Activated T-cell treated with anti-CD3 and anti-CD28 coated beads for 48 hours (primary cell): Measurements from ENCODE around the gene MINDY4B.

Experiments used
- DNase-seq: peaks from one replicate; pipeline ENCODE4 v3.0.0-alpha.2; 2020; ENCODE audit warnings: low read depth

Gene MINDY4B

DNA sequence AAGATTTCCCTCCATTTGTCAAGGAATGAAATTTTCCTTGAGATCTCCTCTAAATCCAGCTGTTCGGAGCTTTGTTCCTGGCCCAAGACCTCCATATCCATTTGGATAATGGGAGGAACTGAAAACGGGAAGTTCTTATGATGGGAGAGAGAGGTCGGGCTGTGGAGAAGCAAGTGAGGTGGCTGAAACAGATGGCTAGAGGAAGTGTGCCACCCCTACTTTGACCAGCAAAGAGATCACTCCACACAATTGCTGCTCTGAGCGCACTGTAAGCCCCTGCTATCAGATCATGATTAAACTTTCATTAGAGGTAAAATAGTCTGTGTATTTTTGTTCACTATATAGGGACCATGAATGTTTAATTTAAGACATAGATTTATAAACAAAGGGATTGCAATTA, at the start of gene MINDY4B:
MINDY4B (minus strand) TSS at position 101 of the 400 bp plus-strand sequence; CDS start at position 101, 0 bp downstream.
- DNase-seq, result no peak

DNA sequence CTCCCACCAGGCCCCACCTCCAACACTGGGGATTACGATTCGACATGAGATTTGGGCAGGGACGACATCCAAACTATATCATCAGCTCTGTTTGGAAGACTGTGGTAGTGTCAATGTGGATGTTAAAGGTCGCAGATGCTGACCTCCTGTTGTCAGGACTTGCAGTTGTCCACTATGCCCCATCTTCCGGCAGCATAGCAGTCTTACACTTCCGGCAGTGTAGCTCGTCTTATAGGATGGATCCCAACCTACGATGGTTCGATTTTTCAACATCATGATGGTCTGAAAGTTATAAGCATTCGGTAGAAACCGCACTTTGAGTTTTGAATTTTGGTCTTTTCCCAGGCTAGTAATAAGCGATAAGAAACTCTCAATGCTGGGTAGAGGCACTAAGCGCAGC, 46.7 kb upstream of the MINDY4B start:
- DNase-seq, result no peak

GRCh38 chr3:150945226-150946032, 40.2 kb upstream of the MINDY4B start:
- DNase-seq, result no peak

DNA sequence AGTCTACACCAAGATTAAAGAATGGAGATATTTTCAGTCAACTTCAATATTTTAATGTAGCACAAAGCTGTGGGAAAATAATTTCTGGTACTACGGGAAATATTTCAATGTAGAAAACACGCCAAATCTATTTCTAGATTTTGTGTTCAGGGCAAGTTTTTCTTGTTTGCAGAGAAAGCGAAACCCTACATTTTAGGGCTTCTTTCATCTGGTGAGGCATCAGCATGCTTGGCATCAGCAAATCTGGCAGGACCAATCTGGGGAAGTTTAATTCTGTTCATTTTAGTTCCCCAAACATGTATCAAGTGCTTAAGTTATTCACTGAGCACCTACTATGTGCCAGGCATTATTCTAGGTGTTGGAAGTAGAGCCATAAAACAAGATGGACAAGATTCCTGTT, 37.0 kb upstream of the MINDY4B start:
- DNase-seq, result no peak

- DNase-seq, result no peak
These were observed 31.5 kb upstream of the MINDY4B start for GRCh38 chr3:150936693-150937092.

GRCh38 chr3:150933473-150933995, 28.3 kb upstream of the MINDY4B start:
- DNase-seq, result no peak

DNA sequence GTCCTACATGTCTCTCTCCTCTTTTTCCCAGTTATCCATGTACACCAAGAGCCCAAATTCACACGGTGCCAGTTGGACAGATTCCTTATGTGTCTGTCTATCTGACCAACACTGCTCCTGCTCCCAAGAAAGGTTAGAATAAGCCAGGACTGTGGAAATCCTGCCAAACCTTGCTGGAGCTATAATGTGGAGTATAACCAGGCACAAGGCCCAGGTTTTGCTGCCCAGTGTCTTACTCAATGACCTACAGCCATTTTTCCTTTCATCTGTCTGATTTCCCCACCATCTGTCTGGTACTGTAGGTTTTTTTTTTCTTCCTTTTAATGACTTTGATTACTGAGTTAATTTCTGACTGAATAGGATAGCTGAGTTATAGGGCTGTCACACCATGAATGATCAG, 26.5 kb upstream of the MINDY4B start:
- no peak for DNase-seq

- DNase-seq, result no peak
These were observed 25.6 kb upstream of the MINDY4B start for GRCh38 chr3:150930839-150931238.

- no peak for DNase-seq
These were observed 23.0 kb upstream of the MINDY4B start for GRCh38 chr3:150928234-150928633.

DNA sequence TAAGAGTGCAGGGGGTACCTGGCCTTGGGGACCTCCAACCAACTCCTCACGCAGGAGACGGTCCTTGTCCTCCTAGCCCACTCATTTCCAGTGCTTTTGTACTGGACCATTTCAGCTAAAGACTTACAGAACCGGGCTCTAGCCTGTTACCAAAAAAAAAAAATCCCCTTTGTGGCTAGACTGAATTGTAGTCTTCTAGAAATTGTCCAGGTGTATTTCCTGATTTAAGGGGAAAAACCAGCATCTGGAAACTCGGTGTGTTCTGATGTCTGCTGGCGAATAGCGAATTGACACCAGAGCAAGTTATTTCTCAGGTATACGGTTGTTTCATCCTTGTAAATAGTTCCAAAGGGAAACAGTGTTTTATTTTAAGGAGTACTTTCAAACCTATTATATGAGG, 21.1 kb upstream of the MINDY4B start:
- no peak for DNase-seq

DNA sequence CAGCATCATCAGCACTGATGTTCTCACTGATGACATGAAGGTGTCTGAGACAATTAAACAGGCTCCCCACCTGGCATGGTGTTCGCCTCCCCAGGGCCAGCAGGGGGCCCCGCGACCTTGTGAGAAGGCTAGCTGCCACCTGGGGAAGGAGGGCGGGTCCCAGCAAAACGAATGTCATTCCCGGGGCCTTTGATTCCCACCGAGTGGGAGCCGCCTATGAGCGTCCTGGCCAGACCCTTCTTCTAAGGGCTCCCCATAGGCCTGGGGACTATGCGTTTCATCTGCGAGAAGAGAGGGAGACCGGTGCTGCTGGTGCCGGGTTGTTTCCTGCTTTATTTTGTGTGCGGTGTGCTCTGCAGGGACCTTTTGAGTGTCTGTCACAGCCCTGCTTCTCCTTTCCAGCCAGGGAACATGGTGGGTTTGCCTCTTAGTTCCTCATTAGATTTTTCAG, 20.5 kb upstream of the MINDY4B start:
- peak; percentile 60 for DNase-seq

- DNase-seq, result no peak
These were observed 17.4 kb upstream of the MINDY4B start for GRCh38 chr3:150922611-150923010.

- DNase-seq, result no peak
These were observed 16.0 kb upstream of the MINDY4B start for GRCh38 chr3:150921209-150921608.

GRCh38 chr3:150920236-150920635, 15.0 kb upstream of the MINDY4B start:
- DNase-seq, result no peak

DNA sequence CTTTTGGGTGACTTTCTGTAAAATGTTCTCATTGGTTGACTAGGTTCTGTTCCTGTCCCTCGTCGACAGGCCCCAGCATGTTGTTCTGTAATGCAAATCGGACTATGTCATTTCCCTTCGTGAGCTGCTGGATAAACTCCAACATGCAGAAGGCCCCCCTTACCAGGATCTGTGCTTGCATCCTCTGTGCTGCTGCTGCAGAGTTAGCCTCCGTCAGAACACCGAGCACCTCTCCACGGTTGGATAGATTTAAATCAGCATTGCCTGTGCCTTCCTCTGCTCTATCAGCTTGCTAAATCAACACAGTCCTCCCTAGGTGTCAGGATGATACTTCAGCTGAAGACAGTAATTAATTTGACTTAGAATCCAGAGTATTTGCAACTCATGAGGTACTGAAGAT, 12.7 kb upstream of the MINDY4B start:
- DNase-seq, result no peak

DNA sequence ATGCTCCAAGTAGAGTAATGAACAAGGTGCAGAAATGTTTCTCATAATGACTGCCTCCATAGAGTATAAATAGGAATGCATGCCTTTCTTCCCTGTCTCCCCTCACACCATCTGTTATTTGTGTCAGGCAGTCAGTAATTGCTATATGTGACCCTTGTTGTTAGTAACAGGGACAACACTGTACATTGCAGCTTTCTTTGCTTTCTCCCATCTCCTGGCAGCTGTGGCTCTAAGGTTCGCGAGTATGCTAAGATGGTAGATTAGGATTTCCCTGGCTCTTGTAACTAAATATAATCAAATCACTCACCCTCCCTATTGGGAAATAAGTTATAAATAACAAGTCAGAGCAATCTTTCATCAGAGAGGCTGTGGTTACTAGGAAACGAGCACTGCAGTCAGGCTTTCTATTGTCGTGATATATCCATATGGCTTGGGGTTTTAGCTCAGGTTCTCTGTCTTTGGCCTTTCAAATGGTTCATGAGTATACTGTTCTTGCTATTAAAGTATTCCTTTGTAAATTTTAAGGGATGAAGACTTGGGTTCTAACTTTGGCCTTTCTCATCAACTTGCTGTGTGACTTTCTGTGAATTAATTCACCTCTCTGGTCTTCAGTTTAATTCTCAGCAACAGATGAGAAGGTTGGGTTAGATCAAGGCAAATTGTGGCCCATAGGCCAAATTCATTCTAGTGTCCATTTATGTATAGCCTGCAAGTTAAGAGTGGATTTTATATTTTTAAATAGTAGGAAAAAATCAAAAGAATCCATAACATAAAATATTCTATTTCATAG, 8.1 kb upstream of the MINDY4B start:
- DNase-seq, result no peak

DNA sequence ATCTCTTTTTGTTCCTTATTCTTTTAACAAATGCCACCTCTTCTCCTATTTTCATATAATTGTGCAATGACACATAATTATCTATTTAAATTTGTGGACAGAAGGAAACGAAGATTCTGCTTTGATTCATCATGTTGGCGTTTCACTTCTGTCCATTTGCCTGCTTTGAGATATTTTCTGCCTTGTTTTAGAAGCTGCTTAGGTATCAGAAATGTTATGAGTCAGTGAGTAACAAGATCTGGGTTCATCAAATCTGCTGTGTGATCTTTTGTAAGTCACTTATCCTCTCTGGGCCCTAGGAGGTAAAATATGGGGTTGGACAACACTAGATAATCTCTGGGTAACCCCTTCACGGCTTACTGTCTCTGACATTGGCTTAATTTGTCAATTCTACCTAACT, 7.3 kb upstream of the MINDY4B start:
- DNase-seq, result no peak

GRCh38 chr3:150911771-150912170, 6.5 kb upstream of the MINDY4B start:
- DNase-seq, result no peak

GRCh38 chr3:150906461-150906860, 1.2 kb upstream of the MINDY4B start:
- no peak for DNase-seq

DNA sequence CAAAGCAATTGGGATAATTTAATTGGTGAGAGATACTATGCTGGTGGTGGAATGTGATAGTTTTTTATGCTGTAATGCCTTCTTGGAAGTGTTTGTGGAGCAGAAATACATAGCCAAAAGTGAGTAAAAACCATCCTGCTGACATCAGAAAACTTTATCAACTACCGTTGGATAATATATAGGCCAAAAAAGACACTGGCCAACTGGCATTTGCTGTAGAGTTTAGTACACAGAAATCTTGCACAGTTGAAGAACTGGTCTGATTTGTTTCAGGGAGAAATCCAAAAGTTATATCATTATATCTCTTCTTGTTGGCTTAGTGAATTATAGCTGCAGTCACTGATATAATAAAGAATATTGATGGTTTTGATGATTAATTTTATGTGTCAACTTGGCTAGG, 507 bp upstream of the MINDY4B start:
- no peak for DNase-seq

DNA sequence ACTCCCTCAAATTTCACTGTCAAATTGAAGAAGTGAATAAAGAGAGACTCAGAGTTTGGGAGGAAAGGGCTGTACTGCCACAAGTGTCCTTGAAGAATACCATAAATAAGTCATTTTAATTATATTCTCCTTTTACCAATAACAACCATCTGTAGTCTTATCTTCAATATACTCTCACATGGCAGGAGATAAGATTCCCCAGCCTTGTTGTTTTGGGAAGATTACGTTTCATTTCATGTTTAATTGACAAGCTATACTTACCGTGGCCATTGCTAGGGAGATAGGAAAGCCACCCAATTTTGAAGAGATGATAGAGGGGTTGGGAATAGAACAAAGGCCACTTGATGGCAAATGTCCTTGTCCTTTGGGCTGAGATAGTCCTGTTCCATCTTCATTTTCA, 2.3 kb downstream of the MINDY4B start:
- DNase-seq, result no peak

DNA sequence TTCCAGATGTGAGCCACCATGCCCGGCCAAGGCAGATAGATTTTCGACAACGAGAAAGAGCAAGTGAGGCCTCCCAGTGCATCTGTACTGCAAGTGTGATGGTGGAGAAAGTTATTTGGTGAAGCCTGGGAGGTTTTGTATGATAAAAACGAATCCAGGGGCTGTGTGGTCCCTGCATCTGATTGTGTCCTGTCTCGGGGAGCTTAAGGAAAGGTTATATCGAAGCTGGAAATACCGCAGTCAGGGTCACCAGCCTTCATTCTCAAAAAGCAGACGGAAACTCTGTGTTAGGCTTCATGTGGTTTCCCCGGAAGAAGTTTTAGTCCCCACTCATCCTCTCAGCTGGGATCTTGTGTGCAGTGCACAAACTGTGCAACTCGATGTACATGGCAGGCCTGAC, 3.4 kb downstream of the MINDY4B start:
- no peak for DNase-seq

DNA sequence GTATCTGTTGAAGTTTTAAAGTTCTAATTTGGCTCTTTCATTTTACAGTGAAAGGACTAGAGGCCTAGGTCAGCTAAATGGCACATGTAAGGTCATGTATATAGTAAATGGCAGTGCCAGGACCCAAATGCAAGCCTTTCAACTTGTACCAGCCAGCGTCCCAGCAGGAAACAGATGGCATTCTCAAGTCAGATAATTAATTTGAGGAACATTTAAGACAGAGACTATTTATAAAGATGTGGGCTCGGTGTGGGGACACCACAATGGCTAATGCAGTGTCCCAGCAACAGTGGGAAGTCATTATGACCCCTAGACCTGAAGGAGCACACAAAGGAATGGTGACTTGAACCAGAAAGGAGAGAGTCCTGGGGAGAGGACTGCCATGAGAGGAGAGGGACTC, 6.1 kb downstream of the MINDY4B start:
- DNase-seq, result no peak
